ENCODE results near the gene LALBA.

Gene LALBA

GRCh38 chr12:48569946-48570345, at the start of gene LALBA:
Gene LALBA (minus strand): TSS chr12:48570046. CDS start chr12:48570020, 26 bp downstream.
- Histone ChIP-seq H3K27me3 (no peaks in the 10 kb centered on the region), H3K4me1 (no peaks in the 10 kb centered on the region), H3K27ac (no peak within 1 kb of the TSS), H3K4me3 (no peak within 1 kb of the TSS), H4K20me1 (no peaks in the 10 kb centered on the region), H3K9me3 (no peaks in the 10 kb centered on the region), H3K36me3 (no peaks in the 10 kb centered on the region), H3K4me2 (no peak within 1 kb of the TSS), H3K9ac (no peak within 1 kb of the TSS)
- no peak for TF ChIP-seq Cebpa-rat (IDR thresholded peaks at IDR 0.05)

GRCh38 chr12:48618541-48618940, 48.7 kb upstream of the LALBA start:
- peaks cover 4% of the 10 kb centered on the region; the same call in 1 of the 2 replicates for H3K4me1 ChIP-seq
- H3K27me3 ChIP-seq = no peaks in the 10 kb centered on the region
- no peak overlapping the region for H3K4me2 ChIP-seq
- H3K27ac ChIP-seq = no peak overlapping the region
- no peaks in the 10 kb centered on the region for H4K20me1 ChIP-seq
- peaks cover 24% of the 10 kb centered on the region for H3K9me3 ChIP-seq
- no peak for TF ChIP-seq Cebpa-rat (IDR thresholded peaks at IDR 0.05)
- H3K4me3 ChIP-seq = no peak overlapping the region
- no peaks in the 10 kb centered on the region for H3K36me3 ChIP-seq
- no peak overlapping the region for H3K9ac ChIP-seq

DNA sequence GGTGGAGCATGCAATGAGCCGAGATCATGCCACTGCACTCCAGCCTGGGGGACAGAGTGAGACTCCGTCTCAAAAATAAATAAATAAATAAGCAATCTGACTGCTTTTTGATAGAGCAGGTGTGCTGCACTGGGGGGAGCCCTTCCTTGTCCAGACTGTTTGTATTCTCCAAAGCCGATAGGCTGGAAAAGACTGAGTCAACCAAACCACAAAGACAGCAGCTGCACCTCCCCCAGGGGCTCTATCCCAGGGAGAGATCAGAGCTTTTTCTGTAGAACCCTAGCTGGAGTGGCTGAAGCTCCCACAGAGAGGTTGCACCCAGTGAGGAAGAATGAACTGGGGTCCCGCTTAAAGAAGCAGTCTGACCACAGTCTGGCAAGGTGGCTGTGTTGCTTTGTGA, 45.8 kb upstream of the LALBA start:
- no peak for TF ChIP-seq Cebpa-rat (IDR thresholded peaks at IDR 0.05)
- no peak overlapping the region for H3K9ac ChIP-seq
- peaks cover 4% of the 10 kb centered on the region; the same call in 1 of the 2 replicates for H3K4me1 ChIP-seq
- no peak overlapping the region for H3K4me2 ChIP-seq
- H3K27me3 ChIP-seq = no peaks in the 10 kb centered on the region
- H3K9me3 ChIP-seq = peaks cover 39% of the 10 kb centered on the region
- H3K4me3 ChIP-seq = no peak overlapping the region
- no peak overlapping the region for H3K27ac ChIP-seq
- H3K36me3 ChIP-seq = no peaks in the 10 kb centered on the region
- H4K20me1 ChIP-seq = no peaks in the 10 kb centered on the region

GRCh38 chr12:48613321-48613720, 43.5 kb upstream of the LALBA start:
- no peaks in the 10 kb centered on the region for H3K36me3 ChIP-seq

DNA sequence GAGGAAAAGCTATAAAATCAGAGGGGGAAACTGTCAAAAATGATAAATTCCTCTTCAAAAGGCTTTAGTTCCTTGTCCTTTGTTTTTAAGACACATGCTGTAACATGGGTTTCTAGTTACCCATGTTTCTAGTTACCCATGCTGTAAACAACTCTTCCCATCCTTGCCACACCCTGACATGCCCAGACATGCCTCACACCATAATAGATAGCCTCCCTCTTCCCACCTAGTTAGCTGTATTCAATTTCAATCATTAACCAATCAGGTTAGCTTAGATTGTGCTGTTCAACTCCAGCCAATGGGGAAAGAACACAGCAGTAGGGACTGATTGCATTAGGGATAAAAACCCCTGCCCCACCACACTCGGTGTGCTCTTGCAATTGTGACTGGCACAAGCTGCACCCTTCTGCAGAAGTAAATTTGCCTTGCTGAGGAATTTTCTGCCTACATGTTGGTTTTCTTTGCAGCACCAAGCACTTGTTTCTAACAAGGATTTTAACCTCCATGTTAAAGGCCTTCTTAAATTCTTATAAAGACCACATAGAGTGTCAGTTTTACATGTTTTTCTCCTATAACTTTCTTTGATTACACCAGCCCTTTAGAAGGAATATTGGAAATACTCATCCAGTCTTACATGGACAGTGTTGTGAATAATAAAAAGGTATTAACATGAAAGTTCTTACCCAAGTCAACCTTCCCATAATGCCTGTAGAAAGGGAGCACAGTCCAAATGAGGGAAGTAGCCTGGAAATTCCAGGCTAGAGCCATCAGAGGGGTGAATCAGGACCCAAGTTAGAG, 32.5 kb upstream of the LALBA start:
- no peak overlapping the region for H3K27ac ChIP-seq
- H3K36me3 ChIP-seq = no peaks in the 10 kb centered on the region
- no peaks in the 10 kb centered on the region for H3K4me1 ChIP-seq
- H3K9me3 ChIP-seq = peaks cover 57% of the 10 kb centered on the region
- H3K4me3 ChIP-seq = no peak overlapping the region
- TF ChIP-seq Cebpa-rat (IDR thresholded peaks at IDR 0.05) = no peak
- H3K27me3 ChIP-seq = no peaks in the 10 kb centered on the region
- H3K9ac ChIP-seq = no peak overlapping the region
- no peaks in the 10 kb centered on the region for H4K20me1 ChIP-seq
- H3K4me2 ChIP-seq = no peak overlapping the region

More at GRCh38 chr12:48613321-48613720, 43.5 kb upstream of the LALBA start:
- H3K4me3 ChIP-seq = no peak overlapping the region
- no peak overlapping the region for H3K4me2 ChIP-seq
- no peak for TF ChIP-seq Cebpa-rat (IDR thresholded peaks at IDR 0.05)
- peaks cover 4% of the 10 kb centered on the region; the same call in 1 of the 2 replicates for H3K4me1 ChIP-seq
- no peak overlapping the region for H3K9ac ChIP-seq
- H3K27ac ChIP-seq = no peak overlapping the region
- no peaks in the 10 kb centered on the region for H3K27me3 ChIP-seq
- H4K20me1 ChIP-seq = no peaks in the 10 kb centered on the region
- H3K9me3 ChIP-seq = peaks cover 51% of the 10 kb centered on the region

DNA sequence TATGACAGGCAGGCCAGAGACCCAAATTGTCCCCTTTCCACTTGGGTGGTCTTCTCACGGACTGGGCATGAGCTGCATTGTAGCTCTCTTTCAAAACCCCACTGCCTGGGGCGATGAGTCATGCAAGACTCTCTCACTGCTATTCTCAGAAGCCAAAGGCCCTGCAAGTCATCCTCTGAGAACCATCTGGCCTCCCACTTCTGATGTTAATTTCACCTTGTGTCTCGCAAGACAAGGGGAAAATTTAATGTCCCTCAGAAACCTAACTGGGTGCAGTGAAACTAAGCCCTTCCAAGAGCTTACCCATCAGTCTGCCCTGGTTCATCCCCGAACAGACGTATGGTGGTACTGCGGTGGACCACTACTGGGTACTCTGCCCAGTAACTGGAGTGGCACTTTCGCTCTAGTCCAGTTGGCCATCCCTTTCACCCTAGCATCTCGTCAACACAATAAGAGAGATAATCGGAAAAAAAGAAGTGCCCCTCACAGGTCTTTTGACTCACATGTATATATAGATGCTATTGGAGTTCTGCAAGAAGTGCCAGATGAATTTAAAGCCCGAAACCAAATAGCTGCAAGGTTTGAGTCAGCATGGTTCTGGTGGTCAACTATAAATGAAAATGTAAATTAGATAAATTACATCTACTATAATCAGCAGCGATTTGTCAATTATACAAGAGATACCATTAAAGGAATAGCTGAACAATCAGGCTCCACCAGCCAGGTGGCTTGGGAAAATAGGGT, 31.3 kb upstream of the LALBA start:
- H3K27ac ChIP-seq = no peak overlapping the region
- H3K9me3 ChIP-seq = peaks cover 56% of the 10 kb centered on the region
- H3K36me3 ChIP-seq = no peaks in the 10 kb centered on the region
- no peak overlapping the region for H3K4me2 ChIP-seq
- no peaks in the 10 kb centered on the region for H3K4me1 ChIP-seq
- H4K20me1 ChIP-seq = no peaks in the 10 kb centered on the region
- H3K4me3 ChIP-seq = no peak overlapping the region
- no peaks in the 10 kb centered on the region for H3K27me3 ChIP-seq
- TF ChIP-seq Cebpa-rat (IDR thresholded peaks at IDR 0.05) = no peak
- H3K9ac ChIP-seq = no peak overlapping the region

GRCh38 chr12:48600552-48600951, 30.7 kb upstream of the LALBA start:
- Histone ChIP-seq H4K20me1 (no peaks in the 10 kb centered on the region), H3K36me3 (no peaks in the 10 kb centered on the region), H3K4me3 (no peak overlapping the region), H3K4me1 (no peaks in the 10 kb centered on the region), H3K9ac (no peak overlapping the region), H3K9me3 (peaks cover 56% of the 10 kb centered on the region), H3K27ac (no peak overlapping the region), H3K27me3 (no peaks in the 10 kb centered on the region), H3K4me2 (no peak overlapping the region)
- no peak for TF ChIP-seq Cebpa-rat (IDR thresholded peaks at IDR 0.05)

DNA sequence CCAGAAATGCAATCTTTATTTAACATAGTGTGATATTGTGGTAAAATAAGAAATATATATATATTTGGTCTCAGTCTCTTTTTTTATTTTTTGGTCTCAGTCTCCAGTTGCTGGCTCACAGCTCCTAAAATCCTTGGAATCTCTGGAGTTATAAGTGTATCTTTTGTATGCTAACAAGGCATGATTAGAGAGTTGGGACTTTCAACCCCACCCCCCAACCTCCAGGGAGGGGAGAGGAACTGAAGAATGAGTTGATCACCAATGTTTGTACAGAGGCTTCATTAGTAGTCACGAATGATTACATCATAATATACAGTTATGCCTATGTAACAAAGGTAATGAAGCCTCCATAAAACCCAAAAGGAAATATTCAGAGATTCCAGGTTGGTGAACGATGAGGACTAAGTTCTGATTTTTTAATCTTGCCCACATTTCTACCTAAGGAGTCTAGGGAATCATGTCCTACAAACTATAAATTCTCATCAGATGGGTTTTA, 22.8 kb upstream of the LALBA start:
- Histone ChIP-seq H3K27ac (no peak overlapping the region), H3K9ac (no peak overlapping the region), H3K4me1 (no peaks in the 10 kb centered on the region), H3K4me3 (no peak overlapping the region), H3K27me3 (no peaks in the 10 kb centered on the region), H3K4me2 (no peak overlapping the region), H4K20me1 (no peaks in the 10 kb centered on the region), H3K36me3 (no peaks in the 10 kb centered on the region), H3K9me3 (peaks cover 16% of the 10 kb centered on the region)
- no peak; the same call in 1 of the 2 replicates for TF ChIP-seq Cebpa-rat (IDR thresholded peaks at IDR 0.05)

DNA sequence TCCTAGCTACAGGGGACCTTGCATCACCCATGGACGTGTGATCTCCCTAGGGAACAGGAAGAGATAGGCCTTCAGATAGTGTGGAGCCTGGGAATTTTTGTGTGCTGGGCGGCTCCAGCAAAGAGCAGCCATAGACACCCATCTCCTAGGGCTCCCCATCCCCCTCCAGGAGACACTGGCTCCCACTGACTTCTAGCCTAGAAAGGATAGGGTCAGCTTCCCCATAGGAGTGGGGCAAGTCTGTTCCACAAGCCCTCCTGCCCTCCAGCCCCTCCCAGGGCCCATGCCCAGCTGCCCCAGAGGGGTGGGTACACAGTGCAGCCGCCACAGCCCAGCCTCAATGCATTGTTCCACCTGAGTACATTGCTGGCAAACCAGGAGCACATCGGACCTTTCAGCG, 16.5 kb upstream of the LALBA start:
- Histone ChIP-seq H3K4me1 (no peaks in the 10 kb centered on the region), H3K9me3 (peaks cover 10% of the 10 kb centered on the region), H3K9ac (no peak overlapping the region), H3K4me3 (no peak overlapping the region), H3K27ac (no peak overlapping the region), H3K27me3 (no peaks in the 10 kb centered on the region), H3K4me2 (no peak overlapping the region), H3K36me3 (no peaks in the 10 kb centered on the region), H4K20me1 (no peaks in the 10 kb centered on the region)
- TF ChIP-seq Cebpa-rat (IDR thresholded peaks at IDR 0.05) = no peak

GRCh38 chr12:48583728-48584127, 13.9 kb upstream of the LALBA start:
- H3K4me3 ChIP-seq = no peak overlapping the region
- no peaks in the 10 kb centered on the region for H3K36me3 ChIP-seq
- TF ChIP-seq Cebpa-rat (IDR thresholded peaks at IDR 0.05) = no peak
- H3K27me3 ChIP-seq = no peaks in the 10 kb centered on the region
- H3K27ac ChIP-seq = no peak overlapping the region
- no peaks in the 10 kb centered on the region for H4K20me1 ChIP-seq
- peaks cover 9% of the 10 kb centered on the region for H3K4me1 ChIP-seq
- no peak overlapping the region for H3K9ac ChIP-seq
- peaks cover 10% of the 10 kb centered on the region for H3K9me3 ChIP-seq
- H3K4me2 ChIP-seq = no peak overlapping the region
